OCI-M2 (cell line): ENCODE results near the gene FKBP7.
A peak's percentile ranks its signal among the peaks of the same experiment; 100 is the strongest.
"Not testable (repeated sequence)": the region's sequence is repeated elsewhere in the genome, so short reads cannot be mapped to it uniquely, and the experiment has no call there.

Experiments used
- DNase-seq: peaks from one replicate; lab custom pipeline; 2025; ENCODE audit not compliant: unreplicated experiment; lab: John Stamatoyannopoulos, UW

The FKBP7 gene

GRCh38 chr2:178491612-178492011, 13.2 kb upstream of the FKBP7 start:
- no peak for DNase-seq

- no peak for DNase-seq
Observed at GRCh38 chr2:178485356-178485755, 7.0 kb upstream of the FKBP7 start.

GRCh38 chr2:178484245-178485041, 6.0 kb upstream of the FKBP7 start:
- no peak for DNase-seq

- DNase-seq: no peak
Observed at GRCh38 chr2:178482437-178482836, 4.0 kb upstream of the FKBP7 start.

GRCh38 chr2:178480227-178481181, 2.1 kb upstream of the FKBP7 start, which contains the start of gene PLEKHA3:
PLEKHA3 (plus strand) TSS chr2:178480457; CDS start chr2:178480870, 413 bp downstream.
- peak; percentile 69 for DNase-seq

- DNase-seq: no peak
Observed at GRCh38 chr2:178479758-178480226, 1.4 kb upstream of the FKBP7 start.

- no peak for DNase-seq
Observed at GRCh38 chr2:178479275-178479616, 846 bp upstream of the FKBP7 start.

GRCh38 chr2:178478130-178478438, 316 bp downstream of the FKBP7 start:
- no peak for DNase-seq

- DNase-seq: no peak
Observed at GRCh38 chr2:178477443-178478129, 814 bp downstream of the FKBP7 start.

- no peak for DNase-seq
Observed at GRCh38 chr2:178476477-178476876, 1.9 kb downstream of the FKBP7 start.

- no peak for DNase-seq
Observed at GRCh38 chr2:178474560-178474959, 3.8 kb downstream of the FKBP7 start.

GRCh38 chr2:178473931-178474330, 4.5 kb downstream of the FKBP7 start:
- DNase-seq: no peak

GRCh38 chr2:178473373-178473772, 5.0 kb downstream of the FKBP7 start:
- no peak for DNase-seq

- DNase-seq: not testable (repeated sequence)
Observed at GRCh38 chr2:178471313-178471712, 7.1 kb downstream of the FKBP7 start.

- no peak for DNase-seq
Observed at GRCh38 chr2:178469219-178469849, 9.1 kb downstream of the FKBP7 start.

- no peak for DNase-seq
Observed at GRCh38 chr2:178457390-178457886, 21.0 kb downstream of the FKBP7 start.

GRCh38 chr2:178455947-178456346, 22.5 kb downstream of the FKBP7 start:
- no peak for DNase-seq

GRCh38 chr2:178452870-178453269, 25.5 kb downstream of the FKBP7 start:
- no peak for DNase-seq

- no peak for DNase-seq
Observed at GRCh38 chr2:178452334-178452733, 26.1 kb downstream of the FKBP7 start.

- peak; percentile 43 for DNase-seq
Observed at GRCh38 chr2:178450774-178451525, 27.4 kb downstream of the FKBP7 start, which contains the start of the genes PJVK and PRKRA. PJVK (plus strand) TSS chr2:178451378; CDS start chr2:178453410, 2,032 bp downstream. PRKRA (minus strand) TSS chr2:178451175; CDS start chr2:178451030, 145 bp downstream.
